Left lung (tissue), 10 donors: ENCODE data around the gene SCAMP4. TPM values are rescaled to one million over a fixed set of nuclear protein-coding genes. Genes with fewer than 3 reads are reported as not detected.

Experiments
- ATAC-seq: fragments of 200-7000 bp; cut with Tn5 transposase; one replicate; pipeline ENCODE4 v1.9.1; 2020; ENCODE audit warnings: moderate library complexity
- DNase-seq, 4 donors: peaks; one replicate each; pipeline ENCODE4 v3.0.0-alpha.2; 2013 to 2020
- H3K27ac ChIP-seq, 2 donors: fragments of 200-600 bp; sonication (generic) in 1 of 2; one replicate each; pipeline versions ENCODE4 v1.5.0 to v1.8.0; 2020 to 2021
- H3K27me3 ChIP-seq, 2 donors: fragments of 200-600 bp; sonication (generic) in 1 of 2; one replicate each; pipeline versions ENCODE4 v1.5.0 to v1.8.0; 2020 to 2021
- H3K36me3 ChIP-seq, 2 donors: fragments of 200-600 bp; sonication (generic) in 1 of 2; one replicate each; pipeline versions ENCODE4 v1.5.0 to v1.8.0; 2020 to 2021
- H3K4me1 ChIP-seq, 2 donors: fragments of 200-600 bp; one replicate each; pipeline ENCODE4 v1.8.0; 2021
- H3K4me3 ChIP-seq, 2 donors: fragments of 200-600 bp; sonication (generic) in 1 of 2; one replicate each; pipeline versions ENCODE4 v1.5.0 to v1.8.0; 2020 to 2021; ENCODE audit warnings: mild to moderate bottlenecking in 1 of 2
- H3K9me3 ChIP-seq, 2 donors: fragments of 200-600 bp; sonication (generic) in 1 of 2; one replicate each; pipeline versions ENCODE4 v1.5.0 to v1.8.0; 2020 to 2021
- intact Hi-C, 2 donors: fragments of 100-400 bp; cut with DNase I; formaldehyde crosslinking; loops; one replicate each; pipeline versions ENCODE4 v1.11.2 to v1.14.2; 2022
- polyA plus RNA-seq, 6 donors: library from polyadenylated mRNA; unstranded; fragments of 120-200 nt; gene quantifications; one replicate each; pipeline ENCODE4 v1.2.1, GENCODE V29; 2013; ENCODE audit not compliant: insufficient read length in 6 of 6
- total RNA-seq, 2 donors: library from RNA; stranded (reverse); fragmentation: NEBNext Ultra II Directional; extraction: Animal tissue kit (Norgen Biotek cat#: 25700); gene quantifications; one replicate each; pipeline ENCODE4 v1.2.1, GENCODE V29; 2021
- TF ChIP-seq, protein P1 (sequence below), 2 donors: fragments of 200-600 bp; sonication (generic) in 1 of 2; IDR thresholded peaks; one replicate each; pipeline versions ENCODE4 v1.5.0 to v1.8.0; 2021; ENCODE audit warnings: antibody characterized with exemption in 2 of 2
- donor health status: DM: no; HTN: yes; CAD: no.
- donor health status: DM: no; HTN: no; CAD: no.

The SCAMP4 gene
- total and polyA plus RNA-seq, 8 donors: 54.5 to 86.6 (median 70.1) TPM

DNA sequence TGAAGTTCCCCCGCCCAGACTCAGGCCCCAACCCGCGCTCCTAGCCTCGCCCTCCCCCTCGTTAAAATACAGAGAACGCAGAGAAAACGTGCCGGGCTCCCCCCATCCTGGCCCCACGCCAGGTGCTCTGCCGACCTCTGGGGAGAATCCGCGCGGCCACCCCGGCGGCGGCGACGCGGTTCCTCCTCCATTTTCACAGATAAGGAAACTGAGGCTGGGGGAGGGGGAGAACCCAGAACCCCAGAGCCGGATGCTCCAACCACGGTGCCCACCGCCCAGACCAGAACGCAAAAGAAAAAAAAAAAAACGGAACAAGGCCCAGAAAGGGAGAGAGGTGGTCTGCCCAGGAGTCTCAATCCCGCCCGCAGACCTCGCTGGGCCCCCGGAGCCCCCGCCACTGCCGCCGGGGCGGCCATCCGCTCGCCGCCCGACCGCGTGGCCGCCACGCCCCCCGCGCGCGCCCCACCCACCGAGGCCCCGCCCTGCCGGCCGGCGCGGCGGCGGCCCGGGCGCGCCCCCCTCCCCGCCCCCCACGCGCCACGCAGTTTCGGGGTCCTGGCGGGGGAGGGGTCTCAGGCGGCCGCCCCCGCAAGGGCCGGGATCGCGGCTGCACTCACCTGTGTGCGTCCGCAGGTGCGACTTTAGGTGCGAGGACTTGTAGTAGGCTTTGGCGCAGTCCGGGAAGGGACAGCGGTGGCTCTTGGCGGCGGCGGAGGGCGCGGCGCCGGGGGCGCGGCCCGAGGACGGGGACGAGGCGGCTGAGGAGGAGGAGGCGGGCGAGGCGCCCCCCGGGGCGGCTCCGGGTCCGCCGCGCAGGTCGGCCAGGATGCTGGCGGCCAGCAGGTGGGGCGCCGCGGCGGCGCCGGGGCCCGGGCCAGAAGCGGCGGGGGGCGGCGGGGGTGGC lies 42.5 kb upstream of the SCAMP4 start:
- Histone ChIP-seq H3K9me3 (no peaks in the 10 kb centered on the region), H3K36me3 (peaks cover 0 to 4% of the 10 kb centered on the region in 2 donors), H3K4me1 (peaks cover 27 to 59% of the 10 kb centered on the region in 2 donors), H3K27me3 (no peaks in the 10 kb centered on the region), H3K27ac (peak overlapping the region in 1 of 2 donors; percentile 80), H3K4me3 (peak overlapping the region; percentile 61 to 76)
- TF ChIP-seq, protein P1, sequence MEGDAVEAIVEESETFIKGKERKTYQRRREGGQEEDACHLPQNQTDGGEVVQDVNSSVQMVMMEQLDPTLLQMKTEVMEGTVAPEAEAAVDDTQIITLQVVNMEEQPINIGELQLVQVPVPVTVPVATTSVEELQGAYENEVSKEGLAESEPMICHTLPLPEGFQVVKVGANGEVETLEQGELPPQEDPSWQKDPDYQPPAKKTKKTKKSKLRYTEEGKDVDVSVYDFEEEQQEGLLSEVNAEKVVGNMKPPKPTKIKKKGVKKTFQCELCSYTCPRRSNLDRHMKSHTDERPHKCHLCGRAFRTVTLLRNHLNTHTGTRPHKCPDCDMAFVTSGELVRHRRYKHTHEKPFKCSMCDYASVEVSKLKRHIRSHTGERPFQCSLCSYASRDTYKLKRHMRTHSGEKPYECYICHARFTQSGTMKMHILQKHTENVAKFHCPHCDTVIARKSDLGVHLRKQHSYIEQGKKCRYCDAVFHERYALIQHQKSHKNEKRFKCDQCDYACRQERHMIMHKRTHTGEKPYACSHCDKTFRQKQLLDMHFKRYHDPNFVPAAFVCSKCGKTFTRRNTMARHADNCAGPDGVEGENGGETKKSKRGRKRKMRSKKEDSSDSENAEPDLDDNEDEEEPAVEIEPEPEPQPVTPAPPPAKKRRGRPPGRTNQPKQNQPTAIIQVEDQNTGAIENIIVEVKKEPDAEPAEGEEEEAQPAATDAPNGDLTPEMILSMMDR (IDR thresholded peaks at IDR 0.05): no peak
- ATAC-seq (no peak), DNase-seq (peak in 3 of 4 donors; percentile 50 to 89 (median 57))
- intact Hi-C loops: no loop called here

DNA sequence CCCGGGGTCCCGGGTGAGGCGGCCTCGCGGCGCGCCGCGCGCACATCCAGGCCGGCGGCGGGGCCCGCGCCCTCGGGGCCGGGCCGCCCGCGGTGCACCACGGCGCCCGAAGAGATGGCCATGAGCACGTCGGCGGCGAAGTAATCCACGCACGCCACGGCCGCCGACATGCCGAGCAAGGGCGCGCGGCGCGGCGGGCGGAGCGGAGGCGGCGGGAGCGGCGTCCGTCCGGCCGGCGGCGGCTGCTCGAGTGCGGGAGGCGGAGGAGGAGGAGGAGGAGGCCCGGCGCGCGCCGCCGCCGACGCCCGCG lies 41.9 kb upstream of the SCAMP4 start, which contains the start of gene KLF16:
Gene KLF16, minus strand, starts transcription at position 252 of the 310 bp plus-strand sequence. Its CDS starts 82 bp downstream, at position 170.
- ATAC-seq (no peak), DNase-seq (no peak)
- Histone ChIP-seq H3K27ac (peak within 1 kb of the TSS; percentile 84 to 98), H3K4me3 (peak within 1 kb of the TSS; percentile 72 to 78), H3K4me1 (peaks cover 24 to 53% of the 10 kb centered on the region in 2 donors), H3K36me3 (peaks cover 0 to 4% of the 10 kb centered on the region in 2 donors), H3K9me3 (no peaks in the 10 kb centered on the region), H3K27me3 (no peaks in the 10 kb centered on the region)
- intact Hi-C loops: no loop called here
- TF ChIP-seq, protein P1 (IDR thresholded peaks at IDR 0.05): no peak

DNA sequence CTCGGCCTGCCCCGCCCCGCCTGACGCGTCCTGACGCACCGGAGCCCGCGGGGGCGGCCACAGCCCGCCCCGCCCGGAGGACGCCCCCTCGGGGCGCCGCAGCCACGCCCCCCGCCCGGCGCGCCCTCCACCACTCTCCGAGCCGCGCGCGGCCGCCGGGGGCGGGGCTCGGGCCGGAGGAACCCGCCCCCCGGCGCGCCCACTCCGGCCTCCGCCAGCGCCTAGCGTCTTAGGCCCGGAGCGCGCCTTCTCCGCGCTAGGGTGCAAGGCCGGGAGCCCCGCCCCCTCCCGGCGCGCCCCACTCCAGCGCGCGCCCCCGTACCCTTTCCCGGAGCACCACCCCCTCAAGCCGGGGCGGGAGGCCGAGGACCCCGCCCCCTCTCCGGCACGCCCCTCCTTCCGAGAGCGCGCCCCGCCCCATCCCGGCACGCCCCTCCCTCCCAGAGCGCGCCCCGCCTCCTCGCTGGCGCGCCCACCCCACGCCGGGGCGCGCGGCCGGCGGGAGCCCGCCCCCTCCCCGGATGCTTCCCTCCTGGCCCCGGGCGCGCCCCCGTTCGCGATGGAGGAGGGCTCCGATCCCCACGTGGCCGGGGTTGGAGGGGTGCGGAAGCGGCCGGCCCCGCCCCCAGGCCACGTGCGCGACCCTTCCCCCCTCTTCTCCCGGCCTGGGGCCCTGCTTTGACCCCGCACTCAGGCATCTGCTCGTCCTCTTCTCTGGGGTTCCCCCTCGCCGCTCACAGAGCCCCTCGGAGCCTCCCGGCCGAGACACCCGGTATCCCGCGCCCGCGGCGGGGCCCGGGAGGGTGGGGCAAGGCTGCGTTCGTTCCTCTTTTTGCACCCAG lies 41.3 kb upstream of the SCAMP4 start:
- Histone ChIP-seq H3K9me3 (no peaks in the 10 kb centered on the region), H3K27me3 (no peaks in the 10 kb centered on the region), H3K27ac (peak overlapping the region; percentile 84 to 98), H3K4me3 (peak overlapping the region; percentile 72 to 78), H3K36me3 (peaks cover 0 to 4% of the 10 kb centered on the region in 2 donors), H3K4me1 (peaks cover 23 to 47% of the 10 kb centered on the region in 2 donors)
- TF ChIP-seq, protein P1 (IDR thresholded peaks at IDR 0.05): no peak
- ATAC-seq (peak; percentile 86), DNase-seq (peak; percentile 89 to 97 (median 93))
- intact Hi-C loops: no loop called here

DNA sequence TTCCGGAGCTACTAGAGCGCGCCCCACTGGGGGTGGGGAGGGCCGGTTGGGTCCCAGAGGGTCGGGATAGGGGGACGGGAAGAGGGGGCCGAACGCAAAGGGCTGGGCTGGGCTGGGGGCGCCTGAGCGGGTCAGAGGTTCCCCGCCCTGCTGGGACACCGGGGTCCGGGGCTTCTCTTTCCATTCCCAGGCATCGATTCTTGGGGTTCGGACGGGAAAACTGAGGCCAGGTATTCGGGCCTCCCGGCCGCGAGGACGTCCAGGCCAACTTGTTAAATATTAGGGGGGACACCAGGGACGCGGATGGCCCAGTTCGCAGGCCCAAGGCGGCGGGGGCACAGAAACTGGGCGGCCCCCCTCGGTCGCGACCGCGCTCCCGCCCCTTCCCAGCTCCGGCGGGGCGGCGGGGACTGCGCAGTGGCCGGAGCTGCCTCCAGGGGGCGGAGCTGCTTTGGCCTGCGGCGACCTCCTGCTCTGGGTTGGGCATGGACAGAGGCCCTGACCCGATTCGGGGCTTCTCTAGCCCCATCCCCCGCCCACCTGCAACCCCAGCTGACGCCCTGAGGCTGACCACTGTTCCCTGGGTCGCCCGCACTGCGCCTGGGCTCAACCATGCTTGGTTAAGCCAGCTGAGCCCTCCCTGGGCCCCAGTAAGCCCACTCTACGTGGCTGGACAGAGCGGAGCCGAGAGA lies 40.6 kb upstream of the SCAMP4 start:
- DNase-seq (peak in 3 of 4 donors; percentile 61 to 96 (median 81)), ATAC-seq (peak; percentile 72)
- Histone ChIP-seq H3K36me3 (peaks cover 0 to 9% of the 10 kb centered on the region in 2 donors), H3K4me1 (peaks cover 20 to 39% of the 10 kb centered on the region in 2 donors), H3K27me3 (no peaks in the 10 kb centered on the region), H3K27ac (peak overlapping the region; percentile 84 to 98), H3K4me3 (peak overlapping the region; percentile 72 to 78), H3K9me3 (no peaks in the 10 kb centered on the region)
- intact Hi-C loops: no loop called here
- TF ChIP-seq, protein P1 (IDR thresholded peaks at IDR 0.05): peak; percentile 65 to 93
